Measurements from ENCODE around the gene CD109. TPM values are rescaled to one million over a fixed set of nuclear protein-coding genes. Genes with fewer than 3 reads are reported as not detected.
A peak's percentile ranks its signal among the peaks of the same experiment; 100 is the strongest.

The CD109 gene
- total and polyA plus RNA-seq, 7 donors, result under 0.01 to 32.1 (median 22.9) TPM

GRCh38 chr6:73703466-73703865 is 7.5 kb downstream of the CD109 start:
- TF ChIP-seq POLR2A (IDR thresholded peaks at IDR 0.05) (no peak), EP300 (IDR thresholded peaks at IDR 0.05) (no peak), POLR2AphosphoS5 (IDR thresholded peaks at IDR 0.05) (no peak), CTCF (IDR thresholded peaks at IDR 0.05) (no peak)
- Histone ChIP-seq H3K4me3 (no peak overlapping the region), H3K4me1 (peaks cover 0 to 38% (median 22%) of the 10 kb centered on the region in 4 donors), H3K27me3 (no peaks in the 10 kb centered on the region), H3K36me3 (no peaks in the 10 kb centered on the region), H3K9me3 (no peaks in the 10 kb centered on the region), H3K27ac (peak overlapping the region; percentile 68 to 88 (median 76))
- intact Hi-C loops (cut with DNase I), result no loop called here
- no peak for DNase-seq
- WGBS, 2 donors, result 83 to 87% methylated on average over 1 of the region's 1 CpG

- peak overlapping the region in 2 of 4 donors; percentile 3 to 21 for H3K4me3 ChIP-seq
- no peaks in the 10 kb centered on the region for H3K27me3 ChIP-seq
- H3K36me3 ChIP-seq, result no peaks in the 10 kb centered on the region
- WGBS, 2 donors, result 71 to 84% methylated on average over 8 of the region's 8 CpGs
- H3K9me3 ChIP-seq, result no peaks in the 10 kb centered on the region
- intact Hi-C loops (cut with DNase I), result no loop called here
- TF ChIP-seq POLR2AphosphoS5 (IDR thresholded peaks at IDR 0.05), result peak in 3 of 4 donors; percentile 20 to 72 (median 44)
- TF ChIP-seq EP300 (IDR thresholded peaks at IDR 0.05), result no peak
- peaks cover 0 to 34% (median 22%) of the 10 kb centered on the region in 4 donors for H3K4me1 ChIP-seq
- H3K27ac ChIP-seq, result peak overlapping the region; percentile 68 to 88 (median 76)
- DNase-seq, result no peak
These were observed 8.3 kb downstream of the CD109 start for GRCh38 chr6:73704260-73704659.

DNA sequence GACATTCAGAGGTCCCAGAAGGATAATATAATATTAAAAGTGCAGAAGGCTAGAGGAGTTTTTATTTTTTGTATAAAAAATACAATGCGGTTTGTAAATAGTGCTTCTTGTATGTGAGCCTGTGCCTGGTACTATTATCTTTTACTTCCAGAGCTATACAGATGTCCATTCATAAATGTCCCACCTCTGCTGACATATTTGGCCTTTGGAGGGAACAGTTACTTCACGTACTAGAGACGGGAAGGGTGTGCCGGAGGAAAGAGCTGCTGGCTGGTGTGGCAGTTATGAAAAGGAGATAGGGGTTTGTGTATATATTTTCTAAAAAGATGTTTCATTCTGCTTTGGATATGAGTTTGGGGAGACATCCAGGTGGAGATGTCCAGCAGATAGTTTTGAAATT is 8.8 kb downstream of the CD109 start:
- Histone ChIP-seq H3K27me3 (no peaks in the 10 kb centered on the region), H3K27ac (peak overlapping the region; percentile 68 to 88 (median 76)), H3K9me3 (no peaks in the 10 kb centered on the region), H3K4me3 (no peak overlapping the region), H3K4me1 (peaks cover 0 to 34% (median 21%) of the 10 kb centered on the region in 4 donors), H3K36me3 (no peaks in the 10 kb centered on the region)
- TF ChIP-seq POLR2A (IDR thresholded peaks at IDR 0.05) (no peak), EP300 (IDR thresholded peaks at IDR 0.05) (peak in 1 of 4 donors; percentile 8), POLR2AphosphoS5 (IDR thresholded peaks at IDR 0.05) (peak in 1 of 4 donors; percentile 5)
- intact Hi-C loops (cut with DNase I), result no loop called here
- 71 to 85% methylated on average over 4 of the region's 4 CpGs for WGBS, 2 donors
- DNase-seq, result no peak

- H3K27me3 ChIP-seq, result no peaks in the 10 kb centered on the region
- no peak overlapping the region for H3K4me3 ChIP-seq
- H3K27ac ChIP-seq, result no peak overlapping the region
- intact Hi-C loops (cut with DNase I), result no loop called here
- no peak for DNase-seq
- no peak for TF ChIP-seq EP300 (IDR thresholded peaks at IDR 0.05)
- TF ChIP-seq POLR2AphosphoS5 (IDR thresholded peaks at IDR 0.05), result no peak
- no peak for TF ChIP-seq POLR2A (IDR thresholded peaks at IDR 0.05)
- TF ChIP-seq CTCF (IDR thresholded peaks at IDR 0.05), result no peak
- H3K4me1 ChIP-seq, result peaks cover 0 to 47% (median 31%) of the 10 kb centered on the region in 4 donors
- H3K9me3 ChIP-seq, result no peaks in the 10 kb centered on the region
- 88 to 91% methylated on average over 9 of the region's 9 CpGs for WGBS, 2 donors
- H3K36me3 ChIP-seq, result no peaks in the 10 kb centered on the region
These were observed 11.0 kb downstream of the CD109 start for GRCh38 chr6:73706971-73707370.

- intact Hi-C loops (cut with DNase I), result no loop called here
- Histone ChIP-seq H3K36me3 (no peaks in the 10 kb centered on the region), H3K9me3 (no peaks in the 10 kb centered on the region), H3K27me3 (no peaks in the 10 kb centered on the region), H3K27ac (peak overlapping the region in 3 of 4 donors; percentile 14 to 64 (median 59)), H3K4me1 (peaks cover 0 to 35% (median 31%) of the 10 kb centered on the region in 4 donors), H3K4me3 (no peak overlapping the region)
- WGBS, 2 donors, result 69 to 76% methylated on average over 2 of the region's 2 CpGs
- TF ChIP-seq POLR2A (IDR thresholded peaks at IDR 0.05), result no peak
- TF ChIP-seq POLR2AphosphoS5 (IDR thresholded peaks at IDR 0.05), result no peak
- TF ChIP-seq CTCF (IDR thresholded peaks at IDR 0.05), result no peak
- no peak for DNase-seq
These were observed 14.5 kb downstream of the CD109 start for GRCh38 chr6:73710470-73710869.

- no peak for DNase-seq
These were observed 14.9 kb downstream of the CD109 start for GRCh38 chr6:73710948-73711347.

More at GRCh38 chr6:73710948-73711347, 14.9 kb downstream of the CD109 start:
- Histone ChIP-seq H3K36me3 (no peaks in the 10 kb centered on the region), H3K4me1 (peaks cover 0 to 35% (median 31%) of the 10 kb centered on the region in 4 donors), H3K27me3 (no peaks in the 10 kb centered on the region), H3K27ac (peak overlapping the region in 3 of 4 donors; percentile 14 to 64 (median 59)), H3K9me3 (no peaks in the 10 kb centered on the region), H3K4me3 (no peak overlapping the region)
- WGBS, 2 donors, result 67 to 85% methylated on average over 1 of the region's 1 CpG
- TF ChIP-seq POLR2AphosphoS5 (IDR thresholded peaks at IDR 0.05) (no peak), EP300 (IDR thresholded peaks at IDR 0.05) (no peak), CTCF (IDR thresholded peaks at IDR 0.05) (no peak), POLR2A (IDR thresholded peaks at IDR 0.05) (no peak)
- intact Hi-C loops (cut with DNase I), result no loop called here
